NB4 (cell line): Measurements from ENCODE around the gene CCNC.

ENCODE experiments used
- MYC ChIP-seq: IDR thresholded peaks from 2 replicates; pipeline ENCODE4 v1.6.1; 2011; ENCODE audit warnings: low read depth, low read length
- POLR2A ChIP-seq: IDR thresholded peaks from 2 replicates; pipeline ENCODE4 v1.6.1; 2011; ENCODE audit warnings: mild to moderate bottlenecking; ENCODE audit not compliant: insufficient read length; ENCODE audit errors: extremely low read depth
- TF ChIP-seq, protein P1 (sequence below): IDR thresholded peaks from one replicate; pipeline ENCODE4 v1.5.1; 2012; ENCODE audit warnings: low read depth, low read length

DNA sequence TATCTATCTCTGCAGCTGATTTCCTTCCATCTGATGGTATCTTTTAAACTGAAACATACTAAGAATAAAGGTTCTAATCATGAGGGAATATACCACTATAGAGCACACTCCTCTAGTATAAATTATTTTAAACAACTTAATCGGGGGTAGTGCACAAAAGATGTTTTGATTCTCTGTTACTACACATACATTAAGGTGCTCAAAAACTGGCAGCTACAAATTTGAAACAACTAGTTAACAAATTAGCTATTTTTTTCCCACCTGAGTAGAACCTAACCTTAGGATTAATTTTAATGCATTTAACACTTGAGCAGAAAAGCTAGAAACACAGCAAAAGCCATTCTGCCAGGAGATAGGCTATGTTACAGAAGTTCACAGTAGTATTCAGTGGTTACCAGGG lies 23.0 kb downstream of the CCNC start:
- TF ChIP-seq, protein P1, sequence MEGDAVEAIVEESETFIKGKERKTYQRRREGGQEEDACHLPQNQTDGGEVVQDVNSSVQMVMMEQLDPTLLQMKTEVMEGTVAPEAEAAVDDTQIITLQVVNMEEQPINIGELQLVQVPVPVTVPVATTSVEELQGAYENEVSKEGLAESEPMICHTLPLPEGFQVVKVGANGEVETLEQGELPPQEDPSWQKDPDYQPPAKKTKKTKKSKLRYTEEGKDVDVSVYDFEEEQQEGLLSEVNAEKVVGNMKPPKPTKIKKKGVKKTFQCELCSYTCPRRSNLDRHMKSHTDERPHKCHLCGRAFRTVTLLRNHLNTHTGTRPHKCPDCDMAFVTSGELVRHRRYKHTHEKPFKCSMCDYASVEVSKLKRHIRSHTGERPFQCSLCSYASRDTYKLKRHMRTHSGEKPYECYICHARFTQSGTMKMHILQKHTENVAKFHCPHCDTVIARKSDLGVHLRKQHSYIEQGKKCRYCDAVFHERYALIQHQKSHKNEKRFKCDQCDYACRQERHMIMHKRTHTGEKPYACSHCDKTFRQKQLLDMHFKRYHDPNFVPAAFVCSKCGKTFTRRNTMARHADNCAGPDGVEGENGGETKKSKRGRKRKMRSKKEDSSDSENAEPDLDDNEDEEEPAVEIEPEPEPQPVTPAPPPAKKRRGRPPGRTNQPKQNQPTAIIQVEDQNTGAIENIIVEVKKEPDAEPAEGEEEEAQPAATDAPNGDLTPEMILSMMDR: no peak
- TF ChIP-seq MYC (no peak), POLR2A (no peak)
